NOMO-1 treated with DMSO at 0.1 percent for 48 hours (cell line): Measurements from ENCODE around the gene JPT1.
"Not testable (repeated sequence)": the region's sequence is repeated elsewhere in the genome, so short reads cannot be mapped to it uniquely, and the experiment has no call there.

Source experiments
- DNase-seq: peaks from one replicate; lab custom pipeline; 2025; ENCODE audit not compliant: unreplicated experiment; lab: John Stamatoyannopoulos, UW

The JPT1 gene

DNA sequence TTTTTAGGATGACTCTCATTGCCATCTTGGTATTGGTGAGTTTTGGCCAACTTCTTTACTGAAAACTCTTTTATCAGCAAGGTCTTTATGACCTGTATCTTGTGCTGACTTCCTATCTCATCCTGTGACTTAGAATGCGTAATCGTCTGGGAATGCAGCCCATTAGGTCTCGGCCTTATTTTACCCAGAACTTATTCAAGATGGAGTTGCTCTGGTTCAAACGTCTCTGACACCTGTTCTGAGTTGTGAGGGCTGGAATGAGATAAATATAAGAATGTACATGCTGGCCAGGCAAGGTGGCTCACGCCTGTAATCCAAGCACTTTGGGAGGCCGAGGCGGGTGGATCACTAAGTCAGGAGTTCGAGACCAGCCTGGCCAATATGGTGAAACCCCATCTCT lies 4.2 kb upstream of the JPT1 start:
- DNase-seq: not testable (repeated sequence)

DNA sequence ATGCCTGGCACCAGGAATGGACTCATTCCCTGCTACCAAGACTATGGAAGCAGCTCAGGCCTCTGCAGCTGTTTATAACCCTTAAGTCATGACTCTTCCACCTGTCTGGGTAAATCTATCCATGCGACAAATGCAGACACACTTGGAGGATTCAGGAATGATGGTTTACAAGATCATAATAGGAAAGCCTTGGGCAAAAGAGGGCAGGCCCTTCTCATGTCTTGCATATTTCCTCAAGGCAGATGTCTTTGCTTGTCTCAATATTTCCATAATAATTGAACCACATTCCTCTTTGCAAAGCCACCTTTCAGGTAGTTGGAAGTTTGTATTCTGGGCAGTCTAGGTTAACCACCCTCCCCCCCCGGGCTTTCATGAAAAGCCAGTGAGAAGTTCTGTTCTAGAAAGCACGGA lies 884 bp upstream of the JPT1 start:
- DNase-seq: no peak

DNA sequence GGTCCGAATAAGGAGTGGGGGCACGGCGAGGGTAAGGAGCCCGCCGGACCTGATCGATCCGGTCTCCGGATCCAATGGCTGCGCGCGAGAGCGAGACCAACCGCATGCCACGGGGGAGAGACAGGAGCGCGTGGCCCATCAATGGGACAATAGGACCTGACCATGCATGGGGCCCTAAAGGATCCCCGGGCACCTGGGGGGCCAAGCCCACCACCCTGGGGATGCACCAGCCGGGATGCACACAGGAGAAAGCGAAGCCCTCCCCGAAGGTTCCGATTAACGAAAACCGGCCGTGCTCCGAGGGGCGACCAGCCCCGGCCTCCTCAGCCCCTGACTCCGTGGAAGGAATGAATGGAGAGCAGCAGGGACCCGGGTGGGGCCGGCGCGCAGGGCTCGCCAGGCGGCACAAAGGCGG lies 525 bp downstream of the JPT1 start:
- no peak for DNase-seq

DNA sequence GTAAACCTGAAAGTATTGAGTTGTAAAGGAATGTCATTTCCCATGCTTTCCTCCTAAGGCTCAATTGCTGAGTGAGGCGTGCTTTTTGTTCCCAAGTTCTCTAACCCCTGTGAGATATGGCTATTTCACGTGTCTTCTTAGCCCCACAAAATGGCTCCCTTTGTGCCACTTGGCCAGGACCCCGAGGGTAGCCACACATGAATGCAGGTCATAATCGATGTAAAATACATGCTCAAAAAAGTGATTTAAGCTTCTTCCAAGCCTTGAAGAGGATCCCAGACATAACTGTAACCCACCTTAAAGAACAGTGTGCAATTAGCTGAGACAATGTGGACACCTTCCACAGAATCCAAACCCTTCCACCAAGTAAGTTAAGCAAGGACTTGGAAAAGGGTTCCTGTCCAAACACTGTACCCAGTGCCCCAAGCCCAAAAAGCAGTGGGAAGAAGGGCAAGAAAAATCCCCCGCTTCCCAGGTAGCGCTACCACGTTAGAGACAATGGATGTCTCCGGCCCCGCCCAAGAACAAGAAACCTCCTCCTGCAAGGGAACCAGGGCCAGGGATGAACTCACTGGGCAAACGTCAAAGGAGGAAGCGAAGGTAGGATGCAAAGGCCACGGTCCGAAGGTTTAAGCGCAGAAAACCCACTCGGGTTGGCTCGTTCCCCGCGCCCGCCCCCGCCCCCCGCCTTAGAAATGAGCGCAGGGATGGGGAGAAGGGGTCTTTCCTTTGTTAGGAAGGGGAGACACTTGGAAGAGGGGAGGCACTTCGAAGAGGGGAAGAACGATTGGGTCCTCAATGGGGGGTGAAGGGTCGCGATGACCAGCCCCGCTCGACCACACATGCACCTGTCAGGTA lies 1.2 kb downstream of the JPT1 start:
- DNase-seq: peak; percentile 61

DNA sequence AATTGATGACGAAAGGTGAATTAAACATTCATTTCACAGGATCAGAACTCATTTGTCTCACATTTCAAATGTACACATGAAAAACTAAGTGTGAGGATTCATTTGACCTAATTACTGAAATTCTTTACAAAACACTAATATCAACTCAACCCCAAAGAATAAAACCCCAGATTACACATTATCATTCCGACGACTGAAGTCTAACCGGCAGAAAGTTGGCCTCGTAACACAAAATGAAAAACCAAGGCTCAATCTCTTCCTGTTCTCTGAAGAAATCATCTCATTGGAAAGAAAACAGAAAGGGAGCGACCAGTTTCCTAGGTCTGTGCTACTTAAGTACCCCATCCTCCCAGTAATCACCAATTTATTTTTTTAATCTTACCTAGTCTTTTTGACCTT lies 1.8 kb downstream of the JPT1 start:
- no peak for DNase-seq

DNA sequence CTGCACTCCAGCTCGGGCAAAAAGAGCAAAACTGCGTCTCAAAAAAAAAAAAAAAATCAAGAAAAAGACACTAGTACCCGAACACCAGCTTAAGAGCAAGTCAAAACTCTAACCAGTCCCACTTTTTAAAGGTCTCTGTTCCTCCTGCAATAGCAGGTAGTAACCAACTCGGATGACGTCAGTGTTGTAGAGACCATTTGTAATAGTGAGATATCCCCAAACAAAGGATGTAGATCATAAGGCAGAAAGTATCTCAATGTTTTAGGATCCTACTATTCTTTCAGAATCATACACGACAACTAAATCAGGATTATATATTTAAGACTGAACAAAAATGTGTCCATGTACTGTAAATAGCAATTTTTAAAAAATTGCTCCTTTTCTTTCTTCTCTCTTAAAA lies 2.4 kb downstream of the JPT1 start:
- no peak for DNase-seq

DNA sequence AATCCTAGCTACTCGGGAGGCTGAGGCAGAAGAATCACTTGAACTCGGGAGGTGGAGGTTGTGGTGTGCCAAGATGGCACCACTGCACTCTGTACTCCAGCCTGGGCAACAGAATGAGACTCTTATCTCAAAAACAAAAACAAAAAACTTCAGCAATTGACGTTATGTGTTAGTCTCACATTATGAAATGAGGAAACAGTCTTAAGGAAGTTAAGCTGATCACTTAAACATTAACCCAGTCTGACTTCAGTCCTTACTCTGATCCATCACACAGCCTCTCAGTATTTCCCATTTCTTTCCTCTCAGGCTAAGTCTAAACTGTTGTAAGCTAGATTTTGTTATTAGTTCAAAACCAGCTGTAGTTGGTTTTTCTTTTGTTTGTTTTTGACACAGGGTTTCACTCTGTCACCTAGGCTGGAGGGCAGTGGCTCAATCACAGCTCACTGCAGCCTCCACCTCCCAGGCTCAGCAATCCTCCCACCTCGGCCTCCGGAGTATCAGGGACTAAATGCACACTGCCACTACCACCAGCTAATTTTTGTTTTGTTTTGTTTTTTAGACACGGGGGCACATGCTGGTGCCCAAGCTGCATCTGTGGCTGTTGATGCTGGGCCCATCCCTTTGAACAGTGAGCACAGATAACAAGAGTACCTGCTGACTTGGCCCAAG lies 6.3 kb downstream of the JPT1 start:
- peak; percentile 7 for DNase-seq

DNA sequence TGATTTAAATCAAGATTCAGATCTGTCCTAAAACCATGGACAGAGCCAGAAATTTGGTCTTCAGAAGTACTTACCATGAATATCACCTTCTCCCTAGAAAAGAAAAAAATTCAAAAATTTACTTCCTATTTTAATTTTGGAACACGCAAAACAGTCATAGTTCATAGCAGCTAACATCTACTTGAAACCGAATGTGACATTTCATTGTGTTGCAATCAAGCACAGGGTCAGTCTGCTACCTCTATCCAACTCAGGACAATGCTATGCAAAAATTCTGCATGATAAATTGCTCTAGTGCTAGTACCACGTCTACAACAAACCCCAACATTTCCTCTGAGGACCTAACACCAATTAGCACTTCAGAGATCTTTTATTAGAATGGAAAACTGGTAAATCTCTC lies 7.7 kb downstream of the JPT1 start:
- DNase-seq: no peak

DNA sequence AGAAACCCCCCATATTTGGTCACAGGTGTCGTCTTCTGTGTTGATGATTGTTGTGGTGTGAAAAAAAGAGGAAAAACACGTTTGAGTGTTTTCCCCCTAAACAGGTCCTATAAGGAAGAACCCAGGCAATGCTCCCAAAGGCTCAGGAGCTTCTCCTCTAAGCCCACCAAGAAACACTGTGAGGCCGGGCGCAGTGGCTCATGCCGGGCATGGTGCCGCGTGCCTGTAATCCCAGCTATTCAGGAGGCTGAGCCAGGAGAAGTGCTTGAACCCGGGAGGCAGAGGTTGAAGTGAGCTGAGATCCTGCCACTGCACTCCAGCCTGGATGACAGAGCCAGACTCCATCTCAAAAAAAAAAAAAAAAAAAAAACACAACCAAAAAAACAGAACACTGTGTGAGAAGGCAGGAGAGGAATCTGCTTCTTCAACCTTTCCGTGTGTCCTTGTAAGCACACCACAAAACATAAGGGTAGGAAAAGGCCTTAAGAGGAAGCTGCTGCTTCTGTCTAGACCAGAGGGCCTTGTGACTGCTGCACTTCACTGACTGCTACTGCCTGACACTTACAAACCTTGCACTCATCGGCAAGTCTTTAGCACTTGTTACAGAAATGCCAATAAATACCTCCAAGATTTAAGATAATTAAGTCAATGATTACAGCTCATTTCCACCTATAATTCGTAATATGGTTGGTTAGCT lies 9.3 kb downstream of the JPT1 start:
- DNase-seq: no peak

DNA sequence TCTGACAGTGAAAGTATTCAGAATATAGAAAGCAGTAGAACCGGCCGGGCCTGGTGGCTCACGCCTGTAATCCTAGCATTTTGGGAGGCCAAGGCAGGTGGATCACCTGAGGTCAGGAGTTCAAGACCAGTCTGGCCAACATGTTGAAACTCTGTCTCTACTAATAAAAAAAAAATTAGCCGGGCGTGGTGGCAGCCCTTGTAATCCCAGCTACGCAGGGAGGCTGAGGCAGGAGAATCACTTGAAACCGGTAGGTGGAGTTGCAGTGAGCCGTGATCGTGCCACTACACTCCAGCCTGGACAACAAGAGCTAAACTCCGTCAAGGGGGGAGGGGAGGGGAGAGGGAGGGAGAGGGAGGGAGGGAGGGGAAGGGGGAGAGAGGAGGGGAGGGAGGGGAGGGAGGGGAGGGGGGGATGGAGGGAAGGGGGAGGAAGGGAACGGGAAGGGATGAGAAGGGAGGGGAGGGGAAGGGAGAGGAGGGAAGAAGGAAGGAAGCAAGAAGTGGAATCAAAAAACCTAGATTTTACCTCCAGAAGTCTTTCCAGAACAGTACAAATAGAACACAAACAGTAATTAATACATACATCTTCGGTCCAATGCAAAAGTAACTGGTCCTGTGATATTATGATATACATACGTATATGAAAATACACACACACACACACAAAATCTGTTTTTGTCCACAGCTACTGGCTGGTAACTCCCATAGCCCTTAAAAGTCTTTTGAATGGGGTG lies 11.9 kb downstream of the JPT1 start:
- DNase-seq: no peak

DNA sequence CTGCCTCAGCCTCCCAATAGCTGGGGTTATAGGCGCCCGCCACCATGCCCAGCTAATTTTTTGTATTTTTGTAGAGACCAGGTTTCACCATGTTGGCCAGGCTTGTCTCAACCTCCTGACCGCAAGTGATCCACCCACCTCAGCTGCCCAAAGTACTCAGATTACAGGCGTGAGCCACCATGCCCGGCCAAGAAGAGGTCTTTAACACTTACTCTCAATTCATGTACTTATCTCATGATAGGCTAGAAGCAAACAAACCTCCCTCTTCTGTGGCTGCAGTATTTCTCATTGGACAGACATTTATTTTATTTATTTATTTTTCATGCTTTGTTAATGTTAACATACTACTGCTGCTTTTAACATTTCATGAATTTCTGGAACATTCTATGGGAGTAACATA lies 15.8 kb downstream of the JPT1 start:
- DNase-seq: no peak

DNA sequence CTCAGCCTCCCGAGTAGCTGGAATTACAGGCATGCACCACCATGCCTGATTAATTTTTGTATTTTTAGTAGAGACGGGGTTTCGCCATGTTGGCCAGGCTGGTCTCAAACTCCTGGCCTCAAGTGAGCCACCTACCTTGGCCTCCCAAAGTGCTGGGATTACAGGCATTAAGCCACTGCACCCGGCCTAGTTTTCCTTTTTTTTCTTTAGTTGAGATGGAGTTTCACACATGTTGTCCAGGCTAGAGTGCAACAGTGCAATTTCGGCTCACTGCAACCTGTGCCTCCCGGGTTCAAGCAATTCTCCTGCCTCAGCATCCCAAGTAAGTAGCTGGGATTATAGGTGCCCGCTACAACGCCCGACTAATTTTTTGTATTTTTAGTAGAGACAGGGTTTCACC lies 16.6 kb downstream of the JPT1 start:
- not testable (repeated sequence) for DNase-seq

DNA sequence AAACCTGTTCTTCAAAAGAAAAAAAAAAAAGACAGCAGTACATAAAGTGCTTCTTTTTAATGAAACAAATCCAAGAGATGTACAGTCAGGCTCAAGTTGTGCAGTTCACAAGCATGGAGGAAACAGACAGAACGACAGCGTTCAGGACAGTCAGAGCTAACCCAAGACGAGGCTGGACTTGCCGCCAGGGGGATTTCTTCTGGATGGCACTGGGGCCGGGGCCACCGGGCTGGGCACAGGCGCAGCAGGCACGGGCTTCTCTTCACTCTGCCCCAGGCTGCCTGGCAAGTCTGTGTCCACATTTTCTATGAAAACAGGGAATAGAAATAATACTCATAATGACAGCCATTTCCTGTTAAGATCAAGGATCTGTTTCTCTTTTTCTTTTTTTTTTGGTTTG lies 18.4 kb downstream of the JPT1 start:
- no peak for DNase-seq

DNA sequence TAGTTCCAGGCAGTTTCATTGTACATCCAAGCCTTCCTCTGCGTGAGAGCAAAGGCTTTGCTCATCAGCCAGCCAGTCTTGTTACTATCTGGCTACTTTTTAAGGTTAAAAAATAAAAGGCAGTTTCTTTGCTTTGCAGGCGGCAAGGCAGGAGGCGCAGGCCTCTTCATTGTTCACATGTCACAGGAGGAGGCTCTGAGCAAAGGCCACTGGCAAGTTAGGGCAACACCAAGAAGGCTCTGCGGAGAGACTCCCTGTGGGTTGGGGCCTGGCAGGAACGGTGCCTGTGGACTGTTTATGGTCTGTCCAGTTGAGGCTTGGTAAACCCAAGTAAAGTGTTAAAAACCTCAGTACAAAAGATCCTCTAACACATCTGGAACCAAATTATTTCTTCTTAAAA lies 18.9 kb downstream of the JPT1 start:
- DNase-seq: no peak

DNA sequence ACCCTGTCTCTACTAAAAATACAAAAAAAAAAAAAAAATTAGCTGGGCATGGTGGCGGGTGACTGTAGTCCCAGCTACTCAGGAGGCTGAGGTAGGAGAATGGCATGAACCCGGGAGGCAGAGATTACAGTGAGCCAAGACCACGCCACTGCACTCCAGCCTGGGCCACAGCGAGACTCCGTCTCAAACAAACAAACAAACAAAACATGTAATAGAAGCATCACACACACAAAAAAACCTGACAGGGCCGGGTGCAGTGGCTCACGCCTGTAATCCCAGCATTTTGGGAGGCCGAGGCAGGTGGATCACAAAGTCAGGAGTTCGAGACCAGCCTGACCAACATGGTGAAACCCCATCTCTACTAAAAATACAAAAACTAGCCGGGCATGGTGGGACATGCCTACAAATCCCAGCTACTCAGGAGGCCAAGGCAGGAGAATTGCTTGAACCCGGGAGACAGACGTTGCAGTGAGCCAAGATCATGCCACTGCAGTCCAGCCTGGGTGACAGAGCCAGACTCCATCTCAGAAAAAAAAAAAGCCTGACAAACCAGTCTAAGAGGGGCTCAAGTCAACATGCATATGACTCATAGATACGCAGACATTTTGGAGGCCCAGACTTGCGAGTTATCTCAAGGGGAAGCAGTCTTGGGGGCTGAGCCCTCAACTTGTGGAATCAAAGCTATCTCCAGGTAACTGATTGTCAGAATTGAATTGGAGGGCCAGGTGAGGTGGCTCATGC lies 20.5 kb downstream of the JPT1 start:
- not testable (repeated sequence) for DNase-seq

DNA sequence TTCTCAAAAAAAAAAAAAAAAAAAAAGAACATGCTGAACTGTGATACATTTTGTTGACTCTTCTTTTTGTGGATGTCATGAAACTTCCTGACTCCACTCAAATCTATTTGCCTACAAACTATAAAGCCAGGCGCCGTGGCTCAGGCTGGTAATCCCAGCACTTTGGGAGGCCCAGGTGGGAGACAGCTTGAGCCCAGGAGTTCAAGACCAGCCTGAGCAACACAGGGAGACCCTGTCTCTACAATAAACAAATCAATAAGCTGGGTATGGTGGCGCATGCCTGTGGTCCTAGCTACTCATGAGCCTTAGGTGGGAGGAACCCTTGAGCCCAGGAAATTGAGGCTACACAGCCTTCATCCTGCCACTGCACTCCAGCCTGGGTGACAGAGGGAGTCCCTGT lies 21.3 kb downstream of the JPT1 start:
- no peak for DNase-seq

DNA sequence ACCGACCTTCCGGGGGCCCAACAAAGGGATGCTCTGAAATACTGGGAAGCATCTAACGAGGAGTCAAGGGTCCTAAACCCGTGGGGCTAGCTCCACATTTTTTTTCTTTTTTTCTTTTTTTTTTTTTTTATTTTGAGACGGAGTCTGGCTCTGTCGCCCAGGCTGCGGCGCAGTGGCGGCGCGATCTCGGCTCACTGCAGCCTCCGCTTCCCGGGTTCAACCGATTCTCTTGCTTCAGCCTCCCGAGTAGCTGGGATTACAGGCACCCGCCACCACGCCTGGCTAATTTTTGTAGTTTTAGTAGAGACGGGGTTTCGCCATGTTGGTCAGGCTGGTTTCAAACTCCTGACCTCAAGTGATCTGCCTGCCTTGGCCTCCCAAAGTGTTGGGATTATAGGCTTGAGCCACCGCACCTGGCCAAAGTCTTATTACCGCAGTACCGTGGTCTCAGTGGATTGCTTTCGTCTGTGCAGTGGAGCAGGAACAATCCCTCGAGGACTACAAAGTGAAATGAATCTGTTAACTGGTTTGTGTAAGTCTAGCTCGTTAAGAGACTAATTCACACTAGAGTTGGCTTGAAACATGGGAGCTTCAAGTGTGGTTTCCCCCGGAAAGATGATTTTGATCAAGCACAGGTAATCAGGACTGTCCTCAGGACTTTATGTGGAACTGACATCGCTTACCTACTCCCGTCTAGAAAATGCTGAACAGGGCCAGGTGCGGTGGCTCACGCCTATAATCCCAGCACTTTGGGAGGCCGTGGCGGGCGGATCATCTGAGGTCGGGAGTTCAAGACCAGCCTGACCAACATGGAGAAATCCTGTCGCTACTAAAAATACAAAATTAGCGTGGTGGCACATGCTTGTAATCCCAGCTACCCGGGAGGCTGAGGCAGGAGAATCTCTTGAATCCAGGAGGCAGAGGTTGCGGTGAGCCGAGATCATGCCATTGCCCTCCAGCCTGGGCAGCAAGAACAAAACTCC lies 22.0 kb downstream of the JPT1 start:
- DNase-seq: not testable (repeated sequence)

DNA sequence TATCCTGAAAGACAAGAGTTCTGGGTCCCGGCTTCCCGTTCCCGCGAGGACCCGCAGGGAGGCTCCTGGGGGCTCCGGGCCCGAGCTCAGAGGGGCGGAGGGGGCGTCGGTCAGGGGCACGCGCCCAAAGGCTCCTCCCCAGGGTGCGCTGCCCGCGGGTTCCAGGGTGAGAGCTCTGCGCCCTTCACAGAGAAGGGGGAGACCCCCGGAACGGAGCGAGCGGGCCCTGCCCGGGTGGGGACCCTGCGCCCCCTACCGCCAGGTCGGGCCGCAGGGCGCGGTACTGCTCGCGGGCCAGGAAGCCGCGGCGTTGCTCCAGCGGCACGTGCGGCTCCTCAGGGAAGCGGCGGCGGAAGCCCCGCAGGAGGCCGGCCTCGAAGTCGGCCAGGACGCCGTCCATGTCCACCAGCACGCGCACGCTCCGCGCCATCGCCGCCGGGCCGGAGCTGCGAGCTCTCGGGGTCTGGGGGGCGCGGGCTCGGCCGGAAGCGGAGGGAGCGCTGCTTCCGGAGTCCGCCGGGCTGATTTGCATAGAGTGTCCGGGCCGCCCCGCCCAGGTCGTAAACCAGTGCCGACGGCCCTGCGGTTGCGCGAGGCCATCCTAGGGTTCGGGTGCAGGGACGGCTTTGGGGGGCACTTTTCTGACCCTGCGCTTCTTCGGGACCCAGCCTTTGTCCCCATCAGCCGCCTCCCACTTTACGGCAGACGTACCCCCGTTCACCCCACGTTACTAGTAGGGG lies 22.9 kb downstream of the JPT1 start, which contains the start of gene NT5C:
NT5C (minus strand) TSS at position 465 of the 740 bp plus-strand sequence; CDS start at position 430, 35 bp downstream.
- peak; percentile 72 for DNase-seq
